Esophagus squamous epithelium (tissue), 5 donors: ENCODE measurements around the gene RAB40C. TPM values are rescaled to one million over a fixed set of nuclear protein-coding genes. Genes with fewer than 3 reads are reported as not detected.

Experiments used
- DNase-seq: peaks from one replicate; lab custom pipeline; 2025; lab: John Stamatoyannopoulos, UW
- H3K27ac ChIP-seq, 4 donors: fragments of 200-600 bp; sonication (generic); one replicate each; pipeline ENCODE4 v1.5.1; 2016 to 2019; ENCODE audit warnings: mild to moderate bottlenecking in 1 of 4
- H3K27me3 ChIP-seq, 4 donors: fragments of 200-600 bp; sonication (generic); 1 replicate in 3 of 4; 2 replicates in 1 of 4; pipeline versions ENCODE4 v1.5.1 to v1.6.0; 2017 to 2021; ENCODE audit warnings: antibody characterized with exemption in 1 of 4
- H3K36me3 ChIP-seq, 3 donors: fragments of 200-600 bp; sonication (generic); one replicate each; pipeline ENCODE4 v1.5.1; 2016 to 2019
- H3K4me1 ChIP-seq, 3 donors: fragments of 200-600 bp; sonication (generic); one replicate each; pipeline ENCODE4 v1.5.1; 2017 to 2019
- H3K4me3 ChIP-seq, 4 donors: fragments of 200-600 bp; sonication (generic); 1 replicate in 3 of 4; 2 replicates in 1 of 4; pipeline ENCODE4 v1.5.1; 2016 to 2019; ENCODE audit warnings: mild to moderate bottlenecking in 2 of 4, moderate library complexity in 1 of 4
- H3K9me3 ChIP-seq, 3 donors: fragments of 200-600 bp; sonication (generic); one replicate each; pipeline ENCODE4 v1.5.1; 2016 to 2019
- POLR2A ChIP-seq, 4 donors: fragments of 450-650 bp; IDR thresholded peaks; one replicate each; pipeline ENCODE4 v1.6.1; 2017; ENCODE audit warnings: antibody characterized with exemption in 4 of 4, mild to moderate bottlenecking in 4 of 4, moderate library complexity in 3 of 4
- WGBS, 2 donors: methylation state at CpG; one replicate each; pipeline ENCODE4 v1.1.5; 2018; 5-methylcytosine and 5-hydroxymethylcytosine counted together
- intact Hi-C: fragments of 100-400 bp; cut with DNase I; formaldehyde crosslinking; loops from one replicate; pipeline ENCODE4 v1.15.0; 2022
- total RNA-seq, 4 donors: library from RNA; depleted of rRNA; stranded (reverse); fragments of >200 nt; gene quantifications; one replicate each; pipeline ENCODE4 v1.1.0, GENCODE V29; 2016
- TF ChIP-seq, protein P1 (sequence below), 6 experiments: fragments of 450-650 bp in 4 of 6; fragments of 200-600 bp in 2 of 6; sonication (generic) in 2 of 6; IDR thresholded peaks; one replicate each; pipeline ENCODE4 v1.5.1; 2016 to 2019; ENCODE audit warnings: antibody characterized with exemption in 6 of 6, mild to moderate bottlenecking in 4 of 6, moderate library complexity in 4 of 6
- donor health status: DM: yes; HTN: yes; CAD: no.

The RAB40C gene
- total RNA-seq, 4 donors from 2014 or later, result 14.2 to 31.4 (median 20.3) TPM

DNA sequence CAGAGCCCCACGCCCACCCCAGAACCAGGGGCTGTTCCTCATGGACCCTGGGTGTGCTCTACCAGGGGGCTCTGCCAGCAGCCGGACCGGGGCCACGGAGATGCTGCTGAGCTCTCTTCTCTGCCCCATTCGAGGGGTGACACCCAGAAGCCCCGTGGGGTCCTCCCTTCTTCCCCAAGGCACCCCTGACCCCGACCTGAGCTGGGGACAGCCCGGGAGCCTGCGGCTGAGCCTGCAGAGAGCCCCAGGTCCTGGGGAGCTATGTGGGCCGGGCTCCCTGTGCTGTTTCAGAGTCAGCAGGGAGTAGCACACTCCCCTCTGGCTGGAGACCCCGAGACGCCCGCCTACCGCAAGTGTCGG, 30.9 kb upstream of the RAB40C start:
- TF ChIP-seq, protein P1, sequence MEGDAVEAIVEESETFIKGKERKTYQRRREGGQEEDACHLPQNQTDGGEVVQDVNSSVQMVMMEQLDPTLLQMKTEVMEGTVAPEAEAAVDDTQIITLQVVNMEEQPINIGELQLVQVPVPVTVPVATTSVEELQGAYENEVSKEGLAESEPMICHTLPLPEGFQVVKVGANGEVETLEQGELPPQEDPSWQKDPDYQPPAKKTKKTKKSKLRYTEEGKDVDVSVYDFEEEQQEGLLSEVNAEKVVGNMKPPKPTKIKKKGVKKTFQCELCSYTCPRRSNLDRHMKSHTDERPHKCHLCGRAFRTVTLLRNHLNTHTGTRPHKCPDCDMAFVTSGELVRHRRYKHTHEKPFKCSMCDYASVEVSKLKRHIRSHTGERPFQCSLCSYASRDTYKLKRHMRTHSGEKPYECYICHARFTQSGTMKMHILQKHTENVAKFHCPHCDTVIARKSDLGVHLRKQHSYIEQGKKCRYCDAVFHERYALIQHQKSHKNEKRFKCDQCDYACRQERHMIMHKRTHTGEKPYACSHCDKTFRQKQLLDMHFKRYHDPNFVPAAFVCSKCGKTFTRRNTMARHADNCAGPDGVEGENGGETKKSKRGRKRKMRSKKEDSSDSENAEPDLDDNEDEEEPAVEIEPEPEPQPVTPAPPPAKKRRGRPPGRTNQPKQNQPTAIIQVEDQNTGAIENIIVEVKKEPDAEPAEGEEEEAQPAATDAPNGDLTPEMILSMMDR (IDR thresholded peaks at IDR 0.05), result no peak
- no peak for TF ChIP-seq POLR2A (IDR thresholded peaks at IDR 0.05)
- Histone ChIP-seq H3K27me3 (peaks cover 13 to 71% (median 21%) of the 10 kb centered on the region in 4 donors), H3K4me3 (no peak overlapping the region), H3K9me3 (no peaks in the 10 kb centered on the region), H3K27ac (no peak overlapping the region), H3K36me3 (peaks cover 0 to 3% (median 0%) of the 10 kb centered on the region in 3 donors), H3K4me1 (peaks cover 7 to 40% (median 17%) of the 10 kb centered on the region in 3 donors)
- intact Hi-C loops, result no loop called here
- DNase-seq, result no peak
- WGBS, 2 donors, result no CpG with 5 or more reads among the region's 15 CpGs

DNA sequence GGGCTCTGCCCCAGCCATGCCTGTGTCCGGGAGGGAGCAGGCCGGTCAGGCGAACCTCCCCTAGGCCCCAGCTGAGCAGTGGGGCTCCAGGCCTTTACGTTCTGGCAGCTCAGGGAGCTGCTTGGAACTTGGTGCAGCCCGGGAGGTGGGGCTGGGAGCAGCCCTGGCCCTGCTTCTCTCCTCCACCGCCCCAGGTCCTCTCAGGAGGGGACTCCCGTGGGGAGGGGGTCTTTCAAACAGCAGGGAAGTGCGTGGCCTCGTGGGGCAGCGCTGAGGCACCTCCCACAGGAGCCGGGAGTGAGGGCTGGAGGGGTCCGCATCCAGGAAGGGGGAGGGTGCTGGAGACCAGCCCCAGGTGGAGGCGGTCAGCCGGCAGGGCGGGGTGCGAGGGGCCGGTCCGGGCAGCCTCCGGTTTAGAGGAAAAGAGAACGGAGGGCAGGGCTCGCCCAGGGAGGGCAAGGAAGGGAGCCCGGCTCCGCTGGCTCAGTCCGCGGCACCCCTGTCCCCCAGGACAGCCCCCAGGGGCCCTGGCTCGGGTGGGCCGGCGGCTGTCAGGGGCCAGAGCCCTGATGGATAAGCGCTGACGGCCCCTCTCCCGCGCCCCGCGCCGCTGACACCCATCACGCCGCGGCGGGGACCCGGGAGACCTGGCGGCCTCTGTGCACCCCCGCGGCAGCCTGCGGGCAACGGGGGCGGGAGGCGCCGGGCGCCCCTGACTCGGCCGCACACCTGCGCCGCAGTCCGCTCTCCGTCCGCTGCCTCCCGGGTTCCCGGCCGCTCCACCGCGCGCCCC, 30.3 kb upstream of the RAB40C start:
- 20% methylated on average over 1 of the region's 62 CpGs; no CpG with 5 or more reads in 1 of the 2 donors for WGBS, 2 donors
- no peak for DNase-seq

DNA sequence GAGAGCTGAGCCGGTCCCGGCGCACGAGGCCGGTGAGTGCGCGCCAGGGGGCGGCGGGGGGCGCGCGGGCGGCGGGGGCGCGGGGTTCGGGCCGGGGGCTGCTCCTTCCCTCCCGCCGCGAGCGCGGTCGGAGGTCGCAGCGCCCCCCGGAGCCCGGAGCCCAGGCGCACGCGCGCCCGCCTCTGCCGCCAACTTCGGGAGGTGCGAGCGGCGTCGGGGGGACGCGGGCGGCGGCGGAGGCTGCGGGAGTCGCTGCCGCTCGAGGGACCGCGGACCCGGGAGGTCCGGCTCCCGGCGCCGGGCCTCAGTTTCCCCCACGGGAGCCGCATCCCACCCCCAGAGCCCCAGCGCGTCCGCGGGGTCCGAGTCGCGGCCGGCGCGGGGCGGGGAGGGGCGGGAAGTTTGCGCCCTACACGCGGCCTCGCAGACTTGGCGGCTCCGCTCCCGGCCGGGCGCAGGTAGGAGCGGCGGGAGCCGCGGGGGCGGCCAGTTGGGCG, 29.6 kb upstream of the RAB40C start, which contains the start of gene PRR35:
Gene PRR35 (plus strand): TSS at position 191 of the 497 bp plus-strand sequence. CDS start 2,901 bp downstream, outside the sequence.
- Histone ChIP-seq H3K9me3 (no peaks in the 10 kb centered on the region), H3K4me3 (peak within 1 kb of the TSS in 2 of 4 donors; percentile 30 to 53), H3K4me1 (peaks cover 7 to 32% (median 13%) of the 10 kb centered on the region in 3 donors), H3K36me3 (no peaks in the 10 kb centered on the region), H3K27me3 (peaks cover 13 to 83% (median 21%) of the 10 kb centered on the region in 4 donors), H3K27ac (no peak within 1 kb of the TSS)
- intact Hi-C loops, result no loop called here
- TF ChIP-seq POLR2A (IDR thresholded peaks at IDR 0.05), result no peak
- DNase-seq, result no peak
- no CpG with 5 or more reads among the region's 84 CpGs for WGBS, 2 donors

More for the DNA sequence above, 30.3 kb upstream of the RAB40C start:
- H3K4me3 ChIP-seq, result peak overlapping the region in 1 of 4 donors; percentile 53
- no peaks in the 10 kb centered on the region for H3K9me3 ChIP-seq
- TF ChIP-seq, protein P1 (IDR thresholded peaks at IDR 0.05), result no peak
- TF ChIP-seq POLR2A (IDR thresholded peaks at IDR 0.05), result no peak
- peaks cover 13 to 77% (median 21%) of the 10 kb centered on the region in 4 donors for H3K27me3 ChIP-seq
- H3K36me3 ChIP-seq, result no peaks in the 10 kb centered on the region
- intact Hi-C loops, result no loop called here
- peaks cover 7 to 34% (median 16%) of the 10 kb centered on the region in 3 donors for H3K4me1 ChIP-seq
- no peak overlapping the region for H3K27ac ChIP-seq

DNA sequence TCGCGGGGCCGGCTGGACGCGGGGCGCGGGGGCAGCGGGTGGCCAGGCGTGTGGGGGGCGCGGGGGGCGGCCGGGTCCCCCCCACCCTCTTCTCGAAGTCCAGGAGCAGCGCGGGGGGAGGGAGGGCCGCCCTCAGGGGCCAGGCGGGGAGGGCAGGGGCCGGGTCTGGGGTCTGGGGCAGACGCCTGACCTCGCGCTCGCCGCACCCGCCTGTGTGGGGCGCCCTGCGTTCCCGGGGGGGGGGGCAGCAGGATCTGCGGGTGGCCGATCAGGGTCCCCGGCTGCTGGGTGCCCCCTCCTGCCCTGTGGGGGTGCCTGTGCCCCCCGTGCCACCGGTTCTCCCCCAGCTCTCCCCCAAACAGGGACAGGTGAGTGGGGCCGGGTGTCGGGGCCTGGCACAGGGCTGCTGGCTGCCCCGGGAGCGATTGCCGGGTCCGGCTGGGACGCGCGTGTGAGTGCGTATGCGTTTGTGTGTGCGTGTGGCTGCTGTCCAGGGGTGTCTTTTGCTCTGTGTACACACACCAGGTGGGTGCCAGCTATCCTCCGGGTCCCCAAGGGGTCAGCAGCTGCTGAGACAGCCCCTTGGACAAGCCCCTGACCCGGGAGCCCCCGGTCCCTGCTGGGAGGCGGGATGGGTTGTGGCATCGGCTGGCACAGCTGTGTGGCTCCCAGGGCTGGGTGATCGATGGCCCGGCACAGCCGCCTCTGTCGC, 29.0 kb upstream of the RAB40C start:
- Histone ChIP-seq H3K4me3 (peak overlapping the region in 2 of 4 donors; percentile 30 to 53), H3K4me1 (peaks cover 6 to 34% (median 13%) of the 10 kb centered on the region in 3 donors)
- WGBS, 2 donors, result 49% methylated on average over 10 of the region's 54 CpGs; no CpG with 5 or more reads in 1 of the 2 donors

DNA sequence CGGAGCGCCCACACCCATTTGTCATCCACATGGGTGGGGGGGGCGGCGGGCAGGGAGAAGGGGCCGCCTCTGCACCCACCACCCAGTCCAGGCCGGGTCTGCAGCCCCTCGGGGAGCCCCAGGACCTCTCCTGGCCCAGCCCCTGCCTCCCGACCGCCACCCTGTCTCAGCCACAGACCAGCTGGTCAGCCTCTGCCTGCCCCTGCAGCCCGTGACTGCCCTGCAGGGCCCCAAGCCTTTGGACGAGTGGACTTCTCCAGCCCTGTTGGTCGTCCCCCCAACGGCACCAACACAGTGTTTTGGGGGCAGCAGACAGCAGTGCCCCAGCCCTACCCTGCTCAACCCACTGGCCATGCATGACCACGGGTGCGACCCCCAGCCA, 28.5 kb upstream of the RAB40C start:
- intact Hi-C loops, result no loop called here

More for the DNA sequence above, 29.0 kb upstream of the RAB40C start:
- Histone ChIP-seq H3K27me3 (peaks cover 13 to 87% (median 21%) of the 10 kb centered on the region in 4 donors), H3K27ac (no peak overlapping the region), H3K9me3 (no peaks in the 10 kb centered on the region), H3K36me3 (no peaks in the 10 kb centered on the region)
- TF ChIP-seq, protein P1 (IDR thresholded peaks at IDR 0.05), result no peak
- no peak for TF ChIP-seq POLR2A (IDR thresholded peaks at IDR 0.05)
- intact Hi-C loops, result no loop called here
- no peak for DNase-seq

More for the DNA sequence above, 28.5 kb upstream of the RAB40C start:
- TF ChIP-seq, protein P1 (IDR thresholded peaks at IDR 0.05), result no peak
- TF ChIP-seq POLR2A (IDR thresholded peaks at IDR 0.05), result no peak
- no peak overlapping the region for H3K4me3 ChIP-seq
- H3K27me3 ChIP-seq, result peaks cover 13 to 87% (median 21%) of the 10 kb centered on the region in 4 donors
- no peak overlapping the region for H3K27ac ChIP-seq
- H3K9me3 ChIP-seq, result no peaks in the 10 kb centered on the region
- no CpG with 5 or more reads among the region's 15 CpGs for WGBS, 2 donors
- DNase-seq, result no peak
- peaks cover 11 to 39% (median 13%) of the 10 kb centered on the region in 3 donors for H3K4me1 ChIP-seq
- no peaks in the 10 kb centered on the region for H3K36me3 ChIP-seq
